Activated T-cell treated with anti-CD3 and anti-CD28 coated beads, Interleukin-2, amount 50 U/mL, for 24 hours (primary cell): ENCODE data around the gene LIM2.

ENCODE experiments used
- DNase-seq: peaks from one replicate; pipeline ENCODE4 v3.0.0-alpha.2; 2020
- H3K27ac Mint-ChIP-seq: 2 replicates; pipeline ENCODE4 v1.8.0; 2020; ENCODE audit warnings: mild to moderate bottlenecking, mixed read lengths
- H3K27me3 Mint-ChIP-seq: 2 replicates; pipeline ENCODE4 v1.8.0; 2020; ENCODE audit warnings: mixed read lengths
- H3K36me3 Mint-ChIP-seq: 2 replicates; pipeline ENCODE4 v1.8.0; 2020; ENCODE audit warnings: low read depth, mixed read lengths
- H3K4me1 Mint-ChIP-seq: 2 replicates; pipeline ENCODE4 v1.8.0; 2020; ENCODE audit warnings: low read depth, mixed read lengths
- H3K4me3 Mint-ChIP-seq: 2 replicates; pipeline ENCODE4 v1.8.0; 2020; ENCODE audit warnings: mild to moderate bottlenecking, moderate library complexity, mixed read lengths
- H3K9me3 Mint-ChIP-seq: 2 replicates; pipeline ENCODE4 v1.8.0; 2020; ENCODE audit warnings: mixed read lengths

Gene LIM2

GRCh38 chr19:51365211-51365964 is 22.4 kb downstream of the LIM2 start:
- Mint-ChIP-seq H3K27ac (peak overlapping the region; percentile 97), H3K36me3 (peaks cover 64% of the 10 kb centered on the region), H3K4me3 (peak overlapping the region; percentile 97), H3K4me1 (peaks cover 58% of the 10 kb centered on the region), H3K9me3 (no peaks in the 10 kb centered on the region), H3K27me3 (no peaks in the 10 kb centered on the region)
- DNase-seq = peak; percentile 62

- H3K4me1 Mint-ChIP-seq = peaks cover 56% of the 10 kb centered on the region
- no peaks in the 10 kb centered on the region for H3K27me3 Mint-ChIP-seq
- peak overlapping the region; percentile 88 for H3K27ac Mint-ChIP-seq
- peaks cover 60% of the 10 kb centered on the region for H3K36me3 Mint-ChIP-seq
- no peaks in the 10 kb centered on the region for H3K9me3 Mint-ChIP-seq
- no peak for DNase-seq
- peak overlapping the region; percentile 61 for H3K4me3 Mint-ChIP-seq
These were observed 23.3 kb downstream of the LIM2 start for GRCh38 chr19:51364200-51365106.

DNA sequence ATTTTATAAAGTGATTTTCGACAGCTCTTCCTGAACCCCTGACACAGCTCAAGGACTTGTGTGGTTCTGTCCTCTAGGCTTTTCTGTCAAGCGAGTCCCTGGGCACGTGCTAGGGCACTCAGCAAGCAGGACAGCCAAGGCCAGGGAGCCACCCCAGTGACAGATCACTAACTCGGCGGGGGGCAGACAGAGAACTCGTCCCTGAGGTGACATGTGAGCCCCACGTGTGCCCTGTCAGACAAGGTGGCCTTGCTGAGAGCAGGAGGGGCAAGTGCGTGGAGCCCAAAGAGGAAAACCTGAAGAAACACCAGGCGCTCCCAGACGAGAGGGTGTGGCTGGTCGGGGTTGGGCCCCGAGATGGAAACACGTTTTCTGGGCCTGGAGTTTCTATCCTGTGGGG is 26.5 kb downstream of the LIM2 start:
- Mint-ChIP-seq H3K36me3 (peaks cover 55% of the 10 kb centered on the region), H3K9me3 (no peaks in the 10 kb centered on the region), H3K4me1 (peaks cover 57% of the 10 kb centered on the region), H3K27ac (no peak overlapping the region), H3K27me3 (no peaks in the 10 kb centered on the region), H3K4me3 (no peak overlapping the region)
- no peak for DNase-seq

- no peaks in the 10 kb centered on the region for H3K9me3 Mint-ChIP-seq
- H3K4me1 Mint-ChIP-seq = peaks cover 63% of the 10 kb centered on the region
- no peaks in the 10 kb centered on the region for H3K27me3 Mint-ChIP-seq
- peak overlapping the region; percentile 69 for H3K27ac Mint-ChIP-seq
- no peak for DNase-seq
- no peak overlapping the region for H3K4me3 Mint-ChIP-seq
- peaks cover 44% of the 10 kb centered on the region for H3K36me3 Mint-ChIP-seq
These were observed 28.5 kb downstream of the LIM2 start for GRCh38 chr19:51359294-51359693.

DNA sequence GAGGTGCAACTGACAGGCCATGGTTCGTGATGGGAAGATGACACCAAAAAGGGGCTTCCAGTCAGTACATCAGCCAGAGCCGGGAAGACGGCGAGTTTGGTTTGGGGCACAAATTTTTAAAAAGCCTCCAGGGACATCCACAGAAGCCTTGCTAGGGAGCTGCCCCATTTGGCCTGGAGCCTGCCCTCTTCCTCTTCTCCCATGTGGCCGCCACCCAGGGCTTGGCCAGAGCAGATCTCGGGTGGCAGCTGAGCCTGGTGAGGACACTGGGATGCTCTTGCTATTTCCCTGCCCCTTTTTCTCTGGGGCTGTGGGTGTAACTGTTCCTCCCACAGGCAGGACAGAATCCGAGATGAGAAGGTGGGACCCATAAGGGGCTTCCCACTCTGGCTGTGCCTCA is 29.8 kb downstream of the LIM2 start:
- Mint-ChIP-seq H3K27ac (no peak overlapping the region), H3K4me3 (no peak overlapping the region), H3K4me1 (peaks cover 51% of the 10 kb centered on the region), H3K9me3 (no peaks in the 10 kb centered on the region), H3K27me3 (no peaks in the 10 kb centered on the region), H3K36me3 (peaks cover 37% of the 10 kb centered on the region)
- no peak for DNase-seq

DNA sequence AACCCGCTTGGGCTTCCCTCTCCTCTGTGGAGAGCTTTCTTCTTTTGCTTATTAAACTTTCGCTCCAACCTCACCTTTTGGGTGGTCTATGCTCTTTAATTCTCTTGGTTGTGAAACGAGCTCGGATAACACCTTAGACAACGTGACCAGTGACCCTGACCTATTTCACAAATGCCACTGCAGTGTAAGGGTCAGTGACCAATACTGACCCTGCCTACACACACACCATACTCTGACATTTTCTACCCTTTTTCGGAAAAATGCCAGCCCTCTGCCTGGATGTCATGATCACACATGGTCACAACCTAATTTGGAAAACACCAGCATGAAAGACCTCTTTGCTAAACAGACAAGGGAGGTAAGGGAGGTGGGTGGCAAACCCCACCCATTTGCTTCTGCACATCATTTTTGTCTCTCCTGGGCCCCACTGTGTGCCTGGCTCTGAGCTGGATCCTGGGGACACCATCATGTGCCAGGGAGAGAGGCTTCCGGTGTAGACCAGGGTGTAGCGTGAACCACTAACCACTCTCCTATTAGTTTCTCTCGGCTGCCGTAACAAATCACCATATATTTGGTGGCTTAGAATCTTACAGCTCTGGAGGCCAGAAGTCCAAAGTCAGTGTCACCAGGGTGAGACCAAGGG is 31.5 kb downstream of the LIM2 start:
- H3K27ac Mint-ChIP-seq = no peak overlapping the region
- DNase-seq = no peak
- H3K4me1 Mint-ChIP-seq = peaks cover 39% of the 10 kb centered on the region
- no peak overlapping the region for H3K4me3 Mint-ChIP-seq
- no peaks in the 10 kb centered on the region for H3K27me3 Mint-ChIP-seq
- H3K9me3 Mint-ChIP-seq = no peaks in the 10 kb centered on the region
- H3K36me3 Mint-ChIP-seq = peaks cover 45% of the 10 kb centered on the region

- no peaks in the 10 kb centered on the region for H3K27me3 Mint-ChIP-seq
- peaks cover 58% of the 10 kb centered on the region for H3K36me3 Mint-ChIP-seq
- DNase-seq = no peak
- no peaks in the 10 kb centered on the region for H3K9me3 Mint-ChIP-seq
- peak overlapping the region; percentile 79 for H3K27ac Mint-ChIP-seq
- H3K4me1 Mint-ChIP-seq = peaks cover 33% of the 10 kb centered on the region
- H3K4me3 Mint-ChIP-seq = peak overlapping the region; percentile 16
These were observed 33.0 kb downstream of the LIM2 start for GRCh38 chr19:51354742-51355148.

DNA sequence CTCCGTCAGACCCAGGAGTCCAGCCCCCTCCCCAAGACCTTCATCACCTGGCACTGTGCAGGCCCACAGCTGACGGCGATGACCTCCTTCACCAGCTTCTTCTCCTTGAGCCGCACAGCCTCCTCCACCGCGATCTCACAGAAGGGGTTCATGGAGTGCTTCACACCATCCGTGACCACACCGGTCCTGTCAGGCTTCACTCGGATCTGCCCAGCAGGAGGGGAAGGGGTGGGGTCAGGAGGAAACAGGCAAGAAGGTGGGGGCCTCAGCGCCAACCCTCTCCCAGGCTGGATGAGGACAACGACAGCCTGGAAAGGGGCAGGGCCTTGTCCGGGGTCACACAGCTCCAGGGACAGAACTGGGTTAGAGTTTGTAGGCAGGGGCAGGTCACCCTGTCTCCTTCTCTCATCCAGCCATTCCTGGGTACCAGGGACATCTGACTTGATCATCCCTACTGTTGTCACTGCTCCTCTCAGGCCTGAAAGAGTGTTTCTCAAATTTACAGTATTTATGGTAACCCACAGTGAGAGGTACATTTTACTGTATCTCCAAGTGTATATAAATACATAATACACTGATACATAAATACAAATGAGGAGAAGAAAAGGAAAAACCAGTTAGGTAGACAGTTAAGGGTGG is 33.6 kb downstream of the LIM2 start:
- Mint-ChIP-seq H3K36me3 (peaks cover 59% of the 10 kb centered on the region), H3K4me1 (peaks cover 29% of the 10 kb centered on the region), H3K9me3 (no peaks in the 10 kb centered on the region), H3K27me3 (no peaks in the 10 kb centered on the region), H3K4me3 (no peak overlapping the region), H3K27ac (peak overlapping the region; percentile 79)
- no peak for DNase-seq

DNA sequence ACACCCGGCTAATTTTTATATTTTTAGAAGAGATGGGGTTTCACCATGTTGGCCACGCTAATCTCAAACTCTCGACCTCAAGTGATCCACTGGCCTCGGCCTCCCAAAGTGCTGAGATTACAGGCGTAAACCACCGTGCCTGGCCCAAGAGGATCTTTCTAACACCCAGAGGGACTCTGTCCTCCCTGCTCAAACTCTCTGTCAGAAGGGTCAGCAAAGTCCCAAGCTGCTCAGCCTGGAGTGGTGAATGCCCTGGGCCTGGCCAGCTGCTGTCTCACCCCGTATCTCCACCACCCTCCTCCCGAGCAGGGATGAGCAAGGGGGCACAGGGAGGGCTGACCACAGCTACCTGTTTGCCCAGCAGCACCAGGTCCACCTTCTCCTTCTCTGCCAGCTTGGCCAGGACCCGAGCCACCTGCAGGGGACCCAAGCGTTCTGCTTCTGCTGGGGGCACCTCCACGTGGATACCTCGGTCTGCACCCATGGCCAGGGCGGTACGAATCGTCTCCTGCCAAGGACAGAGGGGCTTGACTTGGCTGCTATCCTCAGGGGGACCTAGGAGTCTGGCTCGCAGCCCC is 34.9 kb downstream of the LIM2 start:
- H3K4me1 Mint-ChIP-seq = peaks cover 25% of the 10 kb centered on the region
- no peak overlapping the region for H3K27ac Mint-ChIP-seq
- no peak overlapping the region for H3K4me3 Mint-ChIP-seq
- no peaks in the 10 kb centered on the region for H3K9me3 Mint-ChIP-seq
- no peaks in the 10 kb centered on the region for H3K27me3 Mint-ChIP-seq
- peaks cover 64% of the 10 kb centered on the region for H3K36me3 Mint-ChIP-seq
- no peak for DNase-seq

DNA sequence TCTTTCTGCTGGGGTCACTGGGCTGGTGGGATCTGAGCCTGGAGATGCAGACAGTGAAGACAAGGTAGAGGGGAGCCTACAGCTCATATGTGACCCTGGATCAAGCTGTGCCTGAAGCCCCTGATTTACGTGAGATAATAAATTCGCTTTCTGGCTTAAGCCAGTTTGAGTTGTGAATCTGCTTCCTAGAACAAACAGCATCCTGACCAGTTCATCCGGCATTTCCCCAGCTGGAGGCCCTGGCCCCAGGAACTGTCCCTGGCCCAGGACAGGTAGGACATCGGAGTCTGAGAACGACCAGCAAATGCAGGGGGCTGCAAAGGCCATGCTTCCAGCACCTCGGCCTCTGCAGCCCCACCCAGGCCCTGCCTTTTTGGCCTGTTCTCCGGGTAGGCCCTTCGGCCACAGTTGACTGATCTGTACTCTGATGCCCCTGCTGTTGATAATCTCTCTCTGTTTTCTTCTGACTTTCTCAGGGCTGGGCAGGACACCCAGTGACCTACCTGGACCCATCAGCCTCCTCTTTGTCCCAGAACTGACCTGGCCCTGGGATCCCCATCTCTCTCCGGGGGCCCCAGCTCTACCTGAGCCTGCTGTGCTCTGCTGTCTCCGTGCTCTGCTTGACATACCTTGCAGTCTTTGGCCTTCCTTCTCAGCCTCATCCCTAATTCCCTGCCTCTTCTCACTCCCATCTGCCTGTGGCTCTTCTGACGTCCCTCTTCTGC is 36.3 kb downstream of the LIM2 start:
- Mint-ChIP-seq H3K27me3 (no peaks in the 10 kb centered on the region), H3K4me3 (no peak overlapping the region), H3K4me1 (peaks cover 18% of the 10 kb centered on the region), H3K9me3 (no peaks in the 10 kb centered on the region), H3K27ac (peak overlapping the region; percentile 53), H3K36me3 (peaks cover 69% of the 10 kb centered on the region)
- DNase-seq = no peak

DNA sequence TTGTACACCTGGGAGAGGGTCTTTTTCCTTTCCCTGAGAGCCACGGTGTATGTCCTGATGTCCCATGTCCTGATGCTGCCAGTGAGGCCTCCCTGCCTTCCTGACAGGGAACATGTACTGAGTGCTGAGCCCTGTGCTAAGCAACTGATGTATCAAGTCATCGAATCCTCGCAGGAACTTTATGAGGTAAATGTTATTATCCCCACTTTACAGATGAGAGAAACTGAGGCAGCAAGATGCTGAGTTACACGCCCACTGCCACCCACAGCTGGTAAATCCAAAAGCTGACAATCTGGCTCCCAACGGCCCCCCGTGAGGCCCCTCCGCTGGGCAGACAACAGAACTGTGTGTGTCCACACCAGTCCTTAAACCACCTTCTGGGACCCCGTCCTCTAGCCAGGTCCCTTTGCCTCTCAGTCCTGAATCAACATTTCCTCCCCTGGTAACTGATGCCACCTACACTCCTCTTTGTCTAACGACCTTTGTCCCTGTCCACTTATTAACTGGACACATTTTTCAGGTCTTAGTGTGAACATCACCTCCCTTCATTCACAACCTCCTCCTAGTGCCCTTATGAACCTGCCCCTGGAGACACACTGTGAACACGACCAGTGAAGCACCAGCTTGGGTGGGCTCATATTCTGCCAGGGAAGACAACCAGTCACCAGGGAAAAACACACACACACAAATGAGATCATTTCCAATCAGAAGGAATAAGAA is 40.4 kb downstream of the LIM2 start:
- H3K27me3 Mint-ChIP-seq = no peaks in the 10 kb centered on the region

DNA sequence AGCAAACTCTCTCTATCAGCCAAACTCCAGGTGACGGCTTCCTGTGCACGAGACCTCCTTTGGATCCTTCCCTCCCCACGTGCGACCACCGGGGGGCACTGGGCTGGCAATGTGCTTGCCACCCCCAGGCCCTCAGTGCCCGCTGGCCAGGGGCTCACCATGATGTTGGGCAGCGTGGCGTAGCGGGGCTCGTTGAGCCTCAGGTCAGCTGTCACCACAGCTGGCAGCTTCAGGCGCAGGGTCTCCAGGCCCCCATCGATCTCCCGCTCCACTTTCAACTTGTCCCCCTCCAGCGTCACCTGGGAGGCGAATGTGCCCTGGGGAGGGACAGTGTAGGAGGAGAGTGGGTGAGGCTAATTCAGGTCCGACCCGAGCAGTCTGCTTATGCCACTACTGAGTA is 41.0 kb downstream of the LIM2 start:
- no peak overlapping the region for H3K27ac Mint-ChIP-seq
- no peaks in the 10 kb centered on the region for H3K4me1 Mint-ChIP-seq
- no peak for DNase-seq
- no peaks in the 10 kb centered on the region for H3K27me3 Mint-ChIP-seq
- peaks cover 67% of the 10 kb centered on the region for H3K36me3 Mint-ChIP-seq
- H3K4me3 Mint-ChIP-seq = no peak overlapping the region
- H3K9me3 Mint-ChIP-seq = no peaks in the 10 kb centered on the region

More for the DNA sequence above, 40.4 kb downstream of the LIM2 start:
- H3K4me3 Mint-ChIP-seq = no peak overlapping the region
- no peaks in the 10 kb centered on the region for H3K9me3 Mint-ChIP-seq
- H3K4me1 Mint-ChIP-seq = no peaks in the 10 kb centered on the region
- peak overlapping the region; percentile 34 for H3K27ac Mint-ChIP-seq
- DNase-seq = no peak
- H3K36me3 Mint-ChIP-seq = peaks cover 73% of the 10 kb centered on the region

- Mint-ChIP-seq H3K36me3 (peaks cover 51% of the 10 kb centered on the region), H3K4me3 (no peak overlapping the region), H3K4me1 (peaks cover 2% of the 10 kb centered on the region), H3K9me3 (no peaks in the 10 kb centered on the region), H3K27ac (no peak overlapping the region), H3K27me3 (peaks cover 3% of the 10 kb centered on the region)
- DNase-seq = no peak
These were observed 42.6 kb downstream of the LIM2 start for GRCh38 chr19:51345076-51345620.
